Activated naive CD4-positive, alpha-beta T cell treated with anti-CD3 and anti-CD28 coated beads, Interleukin-2, amount 50 U/mL, for 16 hours (primary cell): ENCODE results near the gene MLLT6.
A peak's percentile ranks its signal among the peaks of the same experiment; 100 is the strongest.

Experiments
- DNase-seq: peaks from one replicate; pipeline ENCODE4 v3.0.0-alpha.2; 2020

MLLT6 gene

DNA sequence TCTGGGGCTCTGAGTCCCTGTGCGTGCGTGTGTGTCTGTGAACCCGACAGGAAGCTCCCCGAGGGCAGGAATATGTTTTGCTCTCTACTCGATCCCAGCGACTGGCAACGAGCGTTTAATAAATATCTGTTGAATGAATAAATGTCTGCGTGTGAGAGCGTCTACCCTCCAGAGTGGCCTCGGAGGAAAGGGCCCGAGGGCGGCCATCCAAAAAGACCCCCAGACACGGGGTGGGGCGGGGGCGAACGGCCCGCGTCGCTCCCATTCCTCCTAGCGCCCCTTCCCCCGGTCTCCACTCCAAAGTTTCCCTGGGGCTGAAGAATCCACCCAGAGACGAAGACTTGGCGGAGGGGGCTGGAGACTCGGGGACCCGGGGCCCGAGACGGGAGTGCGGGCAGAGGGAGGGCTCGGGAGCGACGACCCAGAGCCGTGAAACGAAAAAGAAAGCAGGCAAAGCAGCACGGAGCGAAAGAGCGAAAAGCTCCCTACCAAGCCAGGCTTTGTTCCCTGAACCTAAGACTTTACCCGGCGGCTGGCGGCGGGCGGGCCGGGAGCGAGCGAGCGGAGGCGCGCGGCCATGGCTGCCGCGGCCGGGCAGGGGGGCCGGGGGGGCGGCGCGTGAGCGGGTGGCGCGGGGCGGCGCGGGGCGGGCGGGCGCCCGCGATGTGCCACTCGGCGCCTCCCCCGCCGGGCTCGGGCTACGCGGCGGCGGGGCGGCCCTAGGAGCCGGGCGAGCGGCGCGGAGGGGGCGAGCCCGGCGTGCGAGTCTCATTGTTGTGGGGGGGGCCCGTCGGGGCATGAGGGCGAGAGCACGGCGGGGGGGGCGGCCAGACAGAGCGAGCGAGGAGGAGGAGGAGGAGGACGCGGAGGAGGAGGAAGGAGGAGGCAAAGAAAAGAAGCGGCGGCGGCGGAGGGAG lies at the start of gene MLLT6:
Gene MLLT6 (plus strand): TSS at position 668 of the 917 bp plus-strand sequence. CDS start 360 bp downstream, outside the sequence.
- DNase-seq = peak; percentile 80

DNA sequence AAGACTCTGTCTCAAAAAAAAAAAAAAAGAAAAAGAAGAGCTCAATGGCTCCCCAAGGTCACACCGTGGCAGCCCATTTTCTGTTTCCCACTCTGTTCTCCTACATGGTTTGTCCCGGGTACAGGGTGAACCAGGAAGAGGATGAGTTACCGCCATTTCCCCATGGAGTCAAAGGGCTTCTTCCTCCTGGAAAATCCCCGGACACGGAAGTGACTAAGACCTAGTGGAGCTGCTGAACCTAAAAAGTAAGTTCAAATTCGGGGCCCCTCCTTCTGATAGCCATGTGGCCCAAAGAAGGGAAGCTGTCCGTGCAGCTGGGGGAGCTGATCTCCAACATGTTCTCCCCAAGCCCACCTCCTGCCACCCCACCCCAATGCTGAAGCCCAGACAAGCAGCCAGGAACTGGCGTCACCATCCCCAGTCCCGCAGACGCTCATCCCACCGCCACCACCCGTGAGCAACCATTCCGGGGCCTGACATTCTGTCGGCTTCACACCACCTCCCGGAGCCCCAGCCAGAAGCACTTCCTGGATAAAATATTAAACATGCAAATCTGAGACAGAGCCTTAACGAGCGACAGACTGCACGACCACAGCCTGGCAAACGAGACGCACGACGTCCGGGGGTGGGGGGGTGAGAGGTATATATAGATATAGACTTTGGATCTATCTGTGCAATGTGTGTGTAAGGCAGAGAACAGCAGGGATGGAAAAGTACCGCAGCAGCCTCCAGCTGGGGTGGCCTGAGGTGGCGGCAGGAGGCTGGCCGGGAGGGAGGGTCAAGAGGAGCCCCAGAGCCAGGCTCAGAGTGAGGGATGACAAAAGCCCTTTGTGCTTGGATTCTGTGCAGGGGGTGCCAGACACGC lies 47.9 kb upstream of the MLLT6 start:
- DNase-seq = no peak

GRCh38 chr17:38657824-38658740 lies 47.0 kb upstream of the MLLT6 start:
- no peak for DNase-seq

- DNase-seq = no peak
These were observed 46.2 kb upstream of the MLLT6 start for GRCh38 chr17:38658741-38659345.

DNA sequence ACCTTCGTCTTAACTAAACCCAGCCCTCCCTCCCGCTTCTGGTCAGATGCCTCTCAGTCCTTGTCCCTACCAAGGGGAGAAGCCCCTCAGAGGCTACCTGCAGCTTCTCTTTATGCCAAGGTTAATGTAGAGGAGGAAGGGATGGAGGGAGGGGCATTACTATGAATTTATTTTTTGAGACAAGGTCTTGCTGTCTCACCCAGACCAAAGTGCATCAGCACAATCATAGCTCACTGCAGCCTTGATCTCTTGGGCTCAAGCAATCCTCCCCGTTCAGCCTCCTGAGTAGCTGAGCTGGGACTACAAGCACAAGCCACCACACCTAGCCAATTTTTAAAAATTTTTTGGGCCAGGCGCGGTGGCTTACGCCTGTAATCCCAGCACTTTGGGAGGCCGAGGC lies 45.7 kb upstream of the MLLT6 start:
- DNase-seq = no peak

- DNase-seq = no peak
These were observed 44.7 kb upstream of the MLLT6 start for GRCh38 chr17:38660097-38661025.

DNA sequence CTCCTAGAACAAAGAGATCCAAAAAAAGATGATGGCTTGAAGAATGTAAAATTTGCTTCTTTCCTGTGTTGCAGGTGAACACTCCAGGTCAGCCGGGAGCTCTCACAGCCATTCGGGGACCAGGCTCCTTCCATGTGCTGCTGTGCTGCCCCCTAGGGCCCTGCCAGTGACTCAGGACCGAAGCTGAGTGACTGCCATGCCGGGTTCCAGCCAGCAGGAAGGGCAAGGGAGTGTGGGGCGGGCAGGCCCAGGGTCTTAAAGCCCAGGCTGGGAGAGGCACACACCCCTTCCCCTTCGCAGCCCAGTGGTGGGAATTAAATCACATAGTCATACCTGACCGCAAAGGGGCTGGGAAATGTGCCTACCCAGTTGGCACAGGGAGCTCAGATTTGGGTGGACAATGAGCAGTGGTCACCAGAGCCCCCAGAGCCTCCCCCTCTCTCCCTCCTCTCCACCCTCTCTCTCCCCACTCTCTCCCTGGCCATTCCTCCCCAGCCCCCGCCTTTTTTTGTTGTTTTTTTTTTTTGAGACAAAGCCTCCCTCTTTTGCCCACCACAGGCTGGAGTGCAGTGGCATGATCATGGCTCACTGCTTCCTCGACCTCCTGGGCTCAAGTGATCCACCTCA lies 41.8 kb upstream of the MLLT6 start:
- DNase-seq = peak; percentile 48

DNA sequence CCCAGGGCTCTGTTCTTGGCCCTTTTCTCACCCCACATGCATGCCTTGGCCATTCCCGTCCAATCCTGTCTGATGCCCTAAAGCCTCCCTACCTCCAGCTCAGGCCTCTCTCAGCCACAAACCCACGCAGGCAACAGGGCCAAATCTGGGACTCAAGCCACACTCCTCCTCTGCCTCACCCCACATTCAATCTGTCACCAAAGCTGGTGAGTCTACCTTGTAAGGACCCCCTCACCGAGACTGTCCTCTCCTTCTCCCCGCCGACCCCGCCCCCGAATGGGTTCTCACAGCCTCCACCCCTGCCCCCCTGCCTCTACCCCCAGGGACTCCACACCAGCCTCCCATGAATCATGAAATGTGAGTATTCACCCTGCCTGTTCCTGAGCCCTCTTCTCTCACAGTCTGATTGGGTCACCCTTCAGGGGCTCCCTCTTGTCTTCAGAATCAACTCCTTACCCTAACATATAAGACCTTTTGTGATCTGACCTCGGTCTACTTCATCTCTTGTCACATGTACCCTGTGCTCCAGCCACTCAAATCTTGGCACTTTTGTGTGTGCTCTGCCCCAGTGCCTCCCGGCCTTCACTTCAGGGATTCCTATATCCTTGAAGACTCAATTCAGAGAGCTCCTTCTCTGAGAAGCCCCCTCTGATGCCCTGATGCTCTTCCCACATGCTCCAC lies 41.0 kb upstream of the MLLT6 start:
- no peak for DNase-seq

DNA sequence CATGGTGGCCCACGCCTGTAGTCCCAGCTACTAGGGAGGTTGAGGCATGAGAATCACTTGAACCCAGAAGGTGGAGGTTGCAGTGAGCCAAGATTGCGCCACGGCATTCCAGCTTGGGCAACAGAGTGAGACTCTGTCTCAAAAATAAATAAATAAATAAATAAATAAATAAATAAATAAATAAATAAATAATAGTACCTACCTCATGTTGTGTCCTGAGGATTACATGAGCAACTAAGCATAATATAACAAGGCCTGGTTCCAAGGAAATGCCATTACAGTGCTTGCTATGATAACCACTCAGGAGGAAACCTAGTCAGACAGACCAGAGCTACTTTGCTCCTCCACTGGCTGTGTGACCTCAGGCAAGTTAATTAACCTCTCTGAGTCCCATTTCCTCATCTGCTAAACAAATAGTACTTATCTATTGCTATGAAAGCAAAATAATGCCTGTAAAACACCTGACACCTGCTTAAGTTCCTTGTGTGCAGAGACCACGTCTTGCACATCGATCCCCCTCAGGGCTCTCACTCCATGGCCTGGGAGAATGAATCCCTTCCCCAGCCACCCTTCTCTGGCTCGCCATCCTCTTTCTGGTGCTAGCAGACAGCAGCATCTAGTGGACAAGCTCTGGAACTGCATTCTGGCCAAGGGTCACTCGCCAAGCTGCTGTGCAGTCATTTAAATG lies 37.8 kb upstream of the MLLT6 start:
- DNase-seq = peak; percentile 50

DNA sequence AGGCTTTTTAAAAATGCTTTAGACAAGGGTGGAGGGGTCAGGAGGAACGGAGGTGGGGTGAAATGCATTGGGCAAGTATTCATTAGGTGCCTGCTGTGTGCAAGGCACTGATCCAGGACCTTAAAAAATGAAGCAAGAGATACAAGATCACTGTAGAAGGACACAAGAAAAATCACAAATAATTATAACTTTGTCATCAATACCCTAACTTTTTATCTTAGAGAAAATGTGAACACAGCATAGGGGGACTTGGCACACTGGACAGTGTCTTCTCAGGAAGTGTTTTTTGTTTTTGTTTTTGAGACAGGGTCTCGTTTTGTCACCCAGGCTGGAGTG lies 37.3 kb upstream of the MLLT6 start:
- no peak for DNase-seq

DNA sequence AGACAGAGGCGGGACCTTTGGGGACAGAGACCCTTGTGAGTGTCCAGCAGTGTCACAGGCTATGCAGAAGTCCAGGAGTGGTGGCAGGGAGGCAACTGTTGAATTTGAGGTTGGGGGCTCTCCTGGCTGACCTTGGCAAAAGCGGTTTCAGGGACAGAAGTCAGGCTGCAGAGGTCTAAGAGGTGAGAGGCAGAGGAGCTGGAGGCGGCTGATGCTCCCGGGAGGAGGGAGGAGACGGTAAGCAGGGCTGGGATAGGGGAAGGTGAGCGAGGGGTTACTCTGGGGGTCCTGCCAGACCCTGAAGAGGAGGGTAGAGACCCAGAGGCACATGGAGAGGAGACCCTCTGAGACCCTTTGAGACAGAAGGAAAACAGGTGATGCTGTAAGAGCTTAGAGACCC lies 35.6 kb upstream of the MLLT6 start:
- no peak for DNase-seq

DNA sequence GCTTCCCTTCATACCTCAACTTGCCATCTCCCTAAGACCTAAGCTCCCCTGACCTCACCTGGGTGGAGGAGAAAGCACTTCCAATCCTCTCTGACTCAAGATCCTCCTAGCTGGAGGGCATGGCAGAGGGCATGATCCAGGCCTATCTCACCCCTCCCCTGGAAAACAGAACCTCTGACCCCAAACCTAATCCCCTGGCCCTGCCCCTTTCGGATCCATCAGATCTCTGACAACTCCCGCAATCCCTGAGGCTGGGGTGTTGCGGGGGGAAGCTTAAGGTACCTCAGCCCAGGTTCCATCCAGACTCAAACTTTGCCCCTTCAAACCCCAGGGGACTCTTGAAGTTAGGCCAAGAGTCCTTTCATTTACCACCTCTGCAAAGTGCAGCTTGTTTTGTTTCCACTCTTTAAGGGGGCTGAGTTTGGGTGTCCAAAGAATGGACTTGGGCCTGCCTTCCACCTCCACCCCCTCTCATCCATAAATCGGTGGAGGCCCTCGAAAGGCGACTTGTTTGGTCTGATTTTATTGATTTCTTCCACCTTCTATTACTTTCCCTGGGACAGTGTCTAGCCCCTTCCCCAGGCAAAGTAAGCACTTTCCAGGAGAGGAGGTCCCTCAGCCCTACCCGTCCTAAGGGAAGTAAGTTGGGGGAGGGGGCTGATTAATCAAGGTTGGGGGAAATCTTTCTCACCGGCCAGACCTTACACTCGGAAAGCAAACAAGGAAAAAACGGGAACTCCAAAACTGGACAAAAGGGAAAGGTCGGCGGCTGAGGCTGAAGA lies 32.9 kb upstream of the MLLT6 start:
- no peak for DNase-seq

DNA sequence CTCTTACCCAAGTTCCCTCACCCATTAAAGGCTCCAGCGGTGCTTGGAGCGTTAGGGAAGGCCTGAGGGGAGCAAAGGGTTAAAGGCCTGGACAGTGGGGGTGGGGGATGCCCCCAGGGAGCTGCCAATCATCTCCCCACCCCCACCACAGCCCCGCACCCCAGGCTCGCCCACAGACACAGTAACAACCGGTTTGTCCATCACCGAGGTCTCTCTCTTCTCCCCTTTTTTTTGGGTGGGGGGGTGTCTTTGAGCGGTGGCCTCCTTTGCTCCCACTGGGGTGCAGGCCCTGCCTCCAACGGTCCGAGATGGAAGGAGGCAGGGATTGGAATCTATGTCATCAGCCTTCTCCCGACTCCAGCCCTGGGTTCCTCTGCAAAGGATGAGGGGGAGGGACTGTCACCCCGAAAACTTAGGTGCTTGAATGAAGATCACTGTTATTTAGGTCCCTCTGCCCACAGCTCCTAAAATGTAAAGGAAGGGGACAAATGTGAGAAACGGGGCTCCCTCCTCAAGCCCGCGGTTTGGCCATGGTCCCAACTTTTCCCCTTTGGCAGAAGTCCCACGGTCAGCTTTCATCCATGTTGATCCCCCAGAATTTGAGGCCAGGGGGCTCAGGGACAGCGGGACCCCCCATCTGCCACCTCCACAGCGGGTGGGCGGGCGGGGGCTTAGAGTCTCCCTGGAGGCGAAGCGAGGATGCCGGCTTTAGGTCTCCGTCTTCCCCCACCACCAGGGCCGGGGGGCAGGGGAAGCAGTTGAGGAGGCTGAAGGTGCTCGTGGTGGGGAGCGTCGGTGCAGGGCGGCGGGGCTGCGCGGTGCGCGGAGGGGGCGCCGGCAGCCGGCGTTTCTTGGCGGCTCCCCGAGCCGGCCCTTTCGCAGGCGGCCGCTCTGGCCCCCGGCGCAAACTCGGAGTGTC lies 32.0 kb upstream of the MLLT6 start:
- peak; percentile 30 for DNase-seq

GRCh38 chr17:38673707-38674013 lies 31.4 kb upstream of the MLLT6 start:
- no peak for DNase-seq

GRCh38 chr17:38674014-38674748 lies 30.9 kb upstream of the MLLT6 start:
- peak; percentile 49 for DNase-seq

GRCh38 chr17:38674749-38675615 lies 30.1 kb upstream of the MLLT6 start, which contains the start of gene EPOP:
Gene EPOP, minus strand, starts transcription at chr17:38674957. Its CDS starts 462 bp downstream, at chr17:38674495.
- peak; percentile 93 for DNase-seq
